22Rv1 (cell line): ENCODE results near the gene TEDC1.

Source experiments
- CTCF ChIP-seq: fragments of 450-650 bp; IDR thresholded peaks from 2 replicates; pipeline ENCODE4 v1.5.1; 2017; ENCODE audit warnings: mild to moderate bottlenecking
- ZFX ChIP-seq: fragments of 450-650 bp; IDR thresholded peaks from 2 replicates; pipeline ENCODE4 v1.6.1; 2017; ENCODE audit warnings: antibody characterized with exemption, borderline replicate concordance

- no peak for TF ChIP-seq CTCF
- no peak for TF ChIP-seq ZFX
These were observed 3.0 kb downstream of the TEDC1 start for GRCh38 chr14:105493921-105494605.
